ENCODE results near the gene RNF38. TPM values are rescaled to one million over a fixed set of nuclear protein-coding genes. Genes with fewer than 3 reads are reported as not detected.
"Not testable (repeated sequence)": the region's sequence is repeated elsewhere in the genome, so short reads cannot be mapped to it uniquely, and the experiment has no call there.

The RNF38 gene
- 14.8 TPM for polyA plus RNA-seq (2012; ENCODE audit: missing spikeins)

DNA sequence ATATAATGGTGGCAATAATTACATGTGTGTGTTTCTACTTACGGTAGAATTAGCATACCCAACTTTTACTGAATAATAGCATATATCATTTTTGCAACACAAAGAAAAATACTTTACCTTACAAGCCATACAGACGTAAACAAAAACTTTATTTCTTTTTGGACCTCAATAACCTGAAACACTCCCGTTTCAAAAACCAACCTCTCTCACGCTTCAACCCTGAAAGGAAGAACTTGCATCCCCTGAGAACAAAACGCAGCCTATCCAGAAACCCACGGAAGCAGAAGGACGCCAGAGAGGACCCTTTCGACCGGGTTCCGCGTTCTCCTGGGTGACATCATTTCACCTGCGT is at the start of gene RNF38:
Gene RNF38, minus strand, starts transcription at position 290 of the 352 bp plus-strand sequence. Its CDS starts 161 bp downstream, at position 129.
- DNase-seq (ENCODE audit: insufficient read length) (no peak), FAIRE-seq (no peak)
- TF ChIP-seq POLR2A (IDR thresholded peaks at IDR 0.05; ENCODE audit: low read depth, low read length) (no peak), TAF1 (IDR thresholded peaks at IDR 0.05; ENCODE audit: borderline replicate concordance, low read depth, low read length) (no peak), POLR2AphosphoS5 (IDR thresholded peaks at IDR 0.05; ENCODE audit: low read depth, low read length) (no peak)

DNA sequence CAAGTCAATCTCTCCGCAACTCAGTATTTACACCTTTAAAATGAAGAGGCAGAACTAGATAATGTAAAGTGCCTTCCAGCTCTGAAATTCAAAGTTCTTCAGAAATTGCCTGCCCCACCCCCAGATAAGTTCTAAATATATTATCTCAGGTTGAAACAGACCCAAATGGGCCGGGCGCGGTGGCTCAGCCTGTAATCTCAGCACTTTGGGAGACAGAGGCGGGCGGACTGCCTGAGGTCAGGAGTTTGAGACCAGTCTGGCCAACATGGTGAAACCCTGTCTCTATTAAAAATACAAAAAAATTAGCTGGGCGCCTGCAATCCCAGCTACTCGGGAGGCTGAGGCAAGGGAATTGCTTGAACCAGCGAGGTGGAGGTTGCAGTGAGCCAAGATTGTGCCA is 48.5 kb upstream of the RNF38 start:
- FAIRE-seq; DNase-seq (ENCODE audit: insufficient read length): not testable (repeated sequence)

DNA sequence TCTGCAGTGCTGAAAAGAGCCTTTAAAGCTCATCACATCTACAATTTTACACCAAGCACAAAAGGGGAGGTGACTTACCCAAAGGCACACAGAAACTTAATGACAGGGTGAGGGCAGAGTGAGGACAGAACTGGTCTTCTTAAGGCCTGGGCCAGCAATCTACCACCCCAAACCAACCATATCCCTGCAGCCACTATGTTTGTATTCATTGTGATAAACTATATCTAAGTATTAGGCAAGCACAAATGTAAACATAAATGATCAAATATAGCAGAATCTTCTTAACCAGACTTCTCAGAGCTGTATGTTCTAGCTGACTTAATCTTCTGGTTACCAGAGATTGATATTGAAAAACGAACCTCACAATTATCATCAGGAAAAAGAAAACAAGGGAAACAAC is 47.9 kb upstream of the RNF38 start:
- TF ChIP-seq POLR2A (IDR thresholded peaks at IDR 0.05; ENCODE audit: low read depth, low read length): no peak
- DNase-seq (ENCODE audit: insufficient read length): no peak

DNA sequence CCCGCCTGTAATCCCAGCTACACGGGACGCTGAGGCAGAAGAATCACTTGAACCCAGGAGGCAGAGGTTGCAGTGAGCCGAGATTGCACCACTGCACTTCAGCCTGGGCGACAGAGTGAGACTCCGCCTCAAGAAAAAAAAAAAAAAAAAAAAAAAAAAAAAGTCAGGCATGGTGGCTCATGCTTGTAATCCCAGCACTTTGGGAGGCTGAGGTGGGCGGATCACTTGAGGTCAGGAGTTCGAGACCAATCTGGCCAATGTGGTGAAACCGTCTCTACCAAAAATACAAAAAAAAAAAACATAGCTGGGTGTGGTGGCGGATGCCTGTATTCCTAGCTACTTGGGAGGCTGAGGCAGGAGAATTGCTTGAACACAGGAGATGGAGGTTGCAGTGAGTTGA is 46.6 kb upstream of the RNF38 start:
- FAIRE-seq; DNase-seq (ENCODE audit: insufficient read length): not testable (repeated sequence)

More for the DNA sequence above, 47.9 kb upstream of the RNF38 start:
- FAIRE-seq: no peak

DNA sequence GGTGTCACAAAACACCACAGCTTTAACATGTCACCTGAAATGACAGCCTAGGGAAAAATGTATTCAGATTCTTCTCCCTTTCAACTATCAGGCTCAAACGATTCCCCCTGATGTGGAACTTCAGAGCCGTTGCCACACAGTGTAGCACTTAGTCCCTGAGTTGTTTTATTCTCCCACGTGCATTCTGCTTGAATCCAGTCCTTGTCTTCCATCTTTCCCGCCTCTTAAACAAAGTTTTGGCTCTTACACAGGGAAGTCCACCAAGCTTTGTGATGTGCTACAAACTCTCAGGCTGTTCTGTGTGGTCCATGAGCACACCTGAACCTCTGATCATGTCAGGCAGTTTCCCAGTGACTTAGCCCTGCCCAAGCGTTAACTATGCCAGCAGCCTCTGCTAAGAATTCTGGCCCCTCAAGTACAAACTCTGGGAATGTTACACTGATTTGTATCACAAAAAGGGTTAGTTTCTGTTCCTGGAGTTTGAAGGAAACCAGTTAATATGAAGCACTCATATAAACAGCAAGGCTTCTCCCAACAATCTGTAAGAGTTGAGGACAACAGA is 45.8 kb upstream of the RNF38 start:
- TF ChIP-seq POLR2A (IDR thresholded peaks at IDR 0.05; ENCODE audit: low read depth, low read length) (no peak), POLR2AphosphoS5 (IDR thresholded peaks at IDR 0.05; ENCODE audit: low read depth, low read length) (no peak), TAF1 (IDR thresholded peaks at IDR 0.05; ENCODE audit: borderline replicate concordance, low read depth, low read length) (no peak)
- peak; percentile 61 for FAIRE-seq
- no peak for DNase-seq (ENCODE audit: insufficient read length)

DNA sequence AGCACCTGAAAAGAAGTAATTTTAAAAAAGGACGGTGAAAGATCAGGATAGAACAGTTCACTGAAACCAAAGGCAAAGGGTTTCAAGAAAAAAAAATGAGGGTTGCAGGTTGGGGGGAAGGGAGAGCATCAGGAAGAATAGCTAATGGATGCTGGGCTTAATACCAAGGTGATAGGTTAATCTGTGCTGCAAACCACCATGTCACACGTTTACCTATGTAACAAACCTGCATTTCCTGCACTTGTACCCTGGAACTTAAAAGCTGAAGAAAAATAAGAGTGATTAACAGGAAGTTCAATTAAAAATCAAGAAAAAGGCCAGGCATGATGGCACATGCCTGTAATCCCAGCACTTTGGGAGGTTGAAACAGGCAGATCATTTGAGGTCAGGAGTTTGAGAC is 44.1 kb upstream of the RNF38 start:
- no peak for DNase-seq (ENCODE audit: insufficient read length)
- TF ChIP-seq TAF1 (IDR thresholded peaks at IDR 0.05; ENCODE audit: borderline replicate concordance, low read depth, low read length): no peak
- no peak for TF ChIP-seq POLR2A (IDR thresholded peaks at IDR 0.05; ENCODE audit: low read depth, low read length)
- TF ChIP-seq POLR2AphosphoS5 (IDR thresholded peaks at IDR 0.05; ENCODE audit: low read depth, low read length): no peak
- FAIRE-seq: peak; percentile 5

DNA sequence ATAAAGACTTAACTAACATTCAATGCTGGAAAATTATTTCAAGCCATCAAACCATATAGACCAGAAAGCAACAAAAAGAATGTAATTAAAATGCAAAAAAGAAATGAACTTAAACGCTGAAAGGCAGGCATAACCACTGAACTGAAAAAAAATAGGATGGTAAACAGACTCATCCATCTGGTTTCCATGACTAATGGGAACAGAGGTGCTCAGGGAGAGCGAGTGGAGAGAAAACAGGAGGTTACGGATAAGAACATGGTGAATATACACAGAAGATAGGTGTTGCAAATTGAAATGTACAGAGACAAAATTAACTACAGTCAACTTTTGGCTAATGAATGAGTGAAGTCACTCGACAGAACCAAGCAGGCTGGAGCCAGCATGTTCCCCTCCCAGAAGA is 43.5 kb upstream of the RNF38 start:
- TF ChIP-seq POLR2AphosphoS5 (IDR thresholded peaks at IDR 0.05; ENCODE audit: low read depth, low read length) (no peak), TAF1 (IDR thresholded peaks at IDR 0.05; ENCODE audit: borderline replicate concordance, low read depth, low read length) (no peak), POLR2A (IDR thresholded peaks at IDR 0.05; ENCODE audit: low read depth, low read length) (no peak)
- no peak for DNase-seq (ENCODE audit: insufficient read length)
- FAIRE-seq: peak; percentile 40

DNA sequence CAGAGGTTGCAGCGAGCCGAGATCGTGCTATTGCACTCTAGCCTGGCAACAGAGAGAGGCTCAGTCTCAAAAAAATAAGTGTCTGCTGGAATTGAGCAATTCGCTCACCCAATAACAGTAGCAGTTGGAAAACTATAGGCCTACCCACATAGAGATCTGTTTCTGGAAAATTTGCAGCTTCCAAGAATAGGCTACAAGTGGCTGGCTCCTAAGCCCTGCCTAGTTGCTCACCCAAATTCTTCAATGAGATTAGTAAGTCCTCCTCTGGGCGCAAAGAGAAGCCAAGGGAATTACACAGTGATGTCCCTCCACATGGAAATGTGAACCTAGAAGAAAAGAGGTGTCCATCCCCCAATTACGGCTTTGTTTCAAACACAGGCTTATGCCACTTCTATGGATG is 42.6 kb upstream of the RNF38 start:
- TF ChIP-seq POLR2A (IDR thresholded peaks at IDR 0.05; ENCODE audit: low read depth, low read length) (no peak), TAF1 (IDR thresholded peaks at IDR 0.05; ENCODE audit: borderline replicate concordance, low read depth, low read length) (no peak), POLR2AphosphoS5 (IDR thresholded peaks at IDR 0.05; ENCODE audit: low read depth, low read length) (no peak)
- no peak for FAIRE-seq
- no peak for DNase-seq (ENCODE audit: insufficient read length)

DNA sequence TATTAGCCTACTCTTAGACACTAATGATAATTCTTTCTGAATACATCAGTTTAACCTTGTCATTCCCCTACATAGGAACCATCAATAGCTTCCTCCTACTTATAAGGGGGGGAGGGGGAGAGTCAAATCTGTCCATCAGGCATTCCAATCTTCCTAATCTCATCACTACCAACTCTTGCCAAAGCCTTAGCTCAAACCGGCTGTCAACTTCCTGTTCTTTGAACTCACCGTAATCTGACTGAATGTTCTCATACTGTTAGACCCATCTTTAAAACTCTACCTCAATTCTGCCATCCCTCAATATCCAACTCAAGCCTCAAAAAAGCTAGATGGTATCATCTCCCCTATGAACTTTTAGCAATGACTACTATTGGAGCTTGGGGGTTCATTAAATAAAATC is 41.9 kb upstream of the RNF38 start:
- no peak for TF ChIP-seq POLR2AphosphoS5 (IDR thresholded peaks at IDR 0.05; ENCODE audit: low read depth, low read length)
- TF ChIP-seq POLR2A (IDR thresholded peaks at IDR 0.05; ENCODE audit: low read depth, low read length): no peak
- no peak for TF ChIP-seq TAF1 (IDR thresholded peaks at IDR 0.05; ENCODE audit: borderline replicate concordance, low read depth, low read length)
- DNase-seq (ENCODE audit: insufficient read length) (no peak), FAIRE-seq (no peak)

DNA sequence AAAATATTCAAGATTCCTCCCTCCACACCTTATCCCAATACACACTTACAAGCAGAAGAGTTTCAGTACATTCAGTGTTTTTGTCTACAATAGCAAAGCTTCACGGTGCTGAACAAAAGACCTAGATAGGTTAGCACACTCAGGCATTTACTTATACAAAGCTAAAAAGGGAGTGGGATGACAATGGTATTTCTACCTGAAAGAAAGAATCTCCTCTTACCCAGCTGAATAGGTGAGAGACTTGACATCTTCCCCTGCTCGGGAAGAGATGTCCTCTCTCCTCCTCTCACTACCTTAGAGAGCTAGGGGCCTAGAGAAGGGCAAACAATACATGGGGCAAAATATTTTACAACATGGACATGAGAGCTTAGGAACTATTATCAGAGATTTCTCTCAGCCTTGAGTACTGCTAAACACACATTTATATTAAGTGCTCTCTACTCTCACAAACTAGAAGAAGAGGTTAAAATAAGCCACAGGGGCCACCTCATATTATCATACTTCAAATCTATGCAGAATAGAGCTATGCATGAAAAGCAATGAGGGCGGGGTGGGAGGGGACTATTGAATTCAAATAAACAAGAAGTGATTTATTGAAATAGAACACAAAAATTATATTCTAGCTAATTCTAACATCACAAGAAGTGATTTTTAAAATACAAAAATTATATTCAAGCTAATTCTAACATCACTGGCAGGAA is 38.6 kb upstream of the RNF38 start:
- TF ChIP-seq TAF1 (IDR thresholded peaks at IDR 0.05; ENCODE audit: borderline replicate concordance, low read depth, low read length): no peak
- no peak for TF ChIP-seq POLR2A (IDR thresholded peaks at IDR 0.05; ENCODE audit: low read depth, low read length)
- TF ChIP-seq POLR2AphosphoS5 (IDR thresholded peaks at IDR 0.05; ENCODE audit: low read depth, low read length): no peak
- FAIRE-seq: no peak
- DNase-seq (ENCODE audit: insufficient read length): no peak

DNA sequence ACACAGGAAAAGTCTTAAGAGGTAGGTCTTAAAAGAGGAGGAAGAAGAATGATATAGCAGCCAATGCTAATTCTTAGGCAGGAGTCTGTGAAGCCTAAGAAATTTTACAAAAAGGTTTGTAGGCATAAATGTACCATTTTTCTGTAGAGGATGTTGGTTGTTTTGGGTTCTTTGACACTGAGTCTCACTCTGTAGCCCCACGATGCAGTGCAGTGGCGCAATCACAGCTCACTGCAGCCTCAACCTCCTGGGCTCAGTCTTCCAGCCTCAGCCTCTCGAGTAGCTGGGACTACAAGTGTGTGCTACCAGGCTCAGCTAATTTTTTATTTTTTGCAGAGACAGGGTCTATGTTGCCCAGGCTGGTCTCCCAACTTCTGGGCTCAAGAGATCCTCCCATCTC is 37.7 kb upstream of the RNF38 start:
- FAIRE-seq (no peak), DNase-seq (ENCODE audit: insufficient read length) (no peak)
- no peak for TF ChIP-seq POLR2A (IDR thresholded peaks at IDR 0.05; ENCODE audit: low read depth, low read length)
- no peak for TF ChIP-seq TAF1 (IDR thresholded peaks at IDR 0.05; ENCODE audit: borderline replicate concordance, low read depth, low read length)

DNA sequence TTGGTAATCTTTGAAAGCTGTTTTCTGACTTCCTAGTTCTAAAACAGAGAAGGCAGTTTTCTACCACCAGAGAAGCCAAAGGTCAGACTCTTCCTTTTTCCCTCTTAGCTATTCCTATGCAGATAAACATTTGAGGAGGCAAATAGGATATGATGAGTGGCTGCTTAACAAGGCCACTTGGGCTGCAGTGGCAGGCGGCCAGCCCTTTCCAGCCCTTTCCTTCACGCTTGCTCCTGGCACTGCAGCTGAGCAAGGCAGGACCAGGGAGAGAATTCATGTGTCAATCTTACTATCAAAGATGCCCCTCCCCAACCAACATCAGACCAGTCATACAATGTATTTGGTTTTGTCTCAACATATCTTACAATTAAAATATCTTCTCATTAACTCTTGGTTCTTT is 36.8 kb upstream of the RNF38 start:
- FAIRE-seq: no peak
- DNase-seq (ENCODE audit: insufficient read length): no peak
- TF ChIP-seq TAF1 (IDR thresholded peaks at IDR 0.05; ENCODE audit: borderline replicate concordance, low read depth, low read length) (no peak), POLR2AphosphoS5 (IDR thresholded peaks at IDR 0.05; ENCODE audit: low read depth, low read length) (no peak), POLR2A (IDR thresholded peaks at IDR 0.05; ENCODE audit: low read depth, low read length) (no peak)

DNA sequence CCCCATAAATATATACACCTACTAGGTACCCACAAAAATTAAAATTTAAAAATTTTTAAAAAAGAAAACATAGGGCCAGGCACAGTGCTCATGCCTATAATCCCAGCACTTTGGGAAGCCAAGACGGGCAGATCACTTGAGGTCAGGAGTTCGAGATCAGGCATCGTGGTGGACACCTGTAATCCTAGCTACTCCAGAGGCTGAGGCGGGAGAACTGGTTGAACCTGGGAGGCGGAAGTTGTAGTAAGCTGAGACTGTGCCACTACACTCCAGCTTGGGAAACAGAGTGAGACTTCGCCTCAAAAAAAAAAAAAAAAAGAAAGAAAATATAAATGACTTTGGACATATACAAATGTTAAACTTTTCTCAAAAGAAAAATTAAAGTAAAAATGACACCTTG is 33.3 kb upstream of the RNF38 start:
- TF ChIP-seq TAF1 (IDR thresholded peaks at IDR 0.05; ENCODE audit: borderline replicate concordance, low read depth, low read length) (no peak), POLR2AphosphoS5 (IDR thresholded peaks at IDR 0.05; ENCODE audit: low read depth, low read length) (no peak), POLR2A (IDR thresholded peaks at IDR 0.05; ENCODE audit: low read depth, low read length) (no peak)
- DNase-seq (ENCODE audit: insufficient read length) (no peak), FAIRE-seq (no peak)

Data from GM12892 (cell line).